K562 (cell line): Measurements from ENCODE around the gene PPP1R13B. TPM values are rescaled to one million over a fixed set of nuclear protein-coding genes. Genes with fewer than 3 reads are reported as not detected.
A peak's percentile ranks its signal among the peaks of the same experiment; 100 is the strongest.

Source experiments
- BRCA1 ChIP-seq, 2 experiments: fragments of 450-650 bp in 1 of 2; sonication (generic) in 1 of 2; formaldehyde crosslinking in 1 of 2; IDR thresholded peaks; 2 replicates each; pipeline versions ENCODE4 v1.5.0 to v1.6.1; 2017 to 2020; ENCODE audit warnings: mild to moderate bottlenecking in 1 of 2, missing genetic modification reagents in 1 of 2
- CEBPB ChIP-seq: fragments of 450-650 bp; IDR thresholded peaks from 2 replicates; pipeline ENCODE4 v1.6.1; 2016; ENCODE audit warnings: missing genetic modification characterization, missing compliant biosample characterization
- CREM ChIP-seq: IDR thresholded peaks from 2 replicates; pipeline ENCODE4 v1.6.1; 2014; ENCODE audit warnings: antibody characterized with exemption, low read depth
- DACH1 ChIP-seq: fragments of 450-650 bp; IDR thresholded peaks from 2 replicates; pipeline ENCODE4 v1.6.1; 2018; ENCODE audit not compliant: partially characterized antibody
- EGR1 ChIP-seq: fragments of 450-650 bp; conservative IDR thresholded peaks from 2 replicates; pipeline ENCODE4 v1.6.1; 2017; ENCODE audit warnings: mild to moderate bottlenecking
- EP400 ChIP-seq: fragments of 450-650 bp; IDR thresholded peaks from 2 replicates; pipeline ENCODE4 v1.6.1; 2017; ENCODE audit warnings: antibody characterized with exemption, mild to moderate bottlenecking, moderate library complexity
- HMG20A ChIP-seq: fragments of 450-650 bp; formaldehyde crosslinking; conservative IDR thresholded peaks from 2 replicates; pipeline ENCODE4 v1.4.0; 2020; ENCODE audit warnings: mild to moderate bottlenecking, mixed read lengths
- MTA1 ChIP-seq: fragments of 450-650 bp; IDR thresholded peaks from 2 replicates; pipeline ENCODE4 v1.6.1; 2017; ENCODE audit warnings: borderline replicate concordance
- MTA3 ChIP-seq: fragments of 450-650 bp; formaldehyde crosslinking; IDR thresholded peaks from 2 replicates; pipeline ENCODE4 v1.6.1; 2017; ENCODE audit warnings: mild to moderate bottlenecking, borderline replicate concordance
- MXI1 ChIP-seq: IDR thresholded peaks from 2 replicates; pipeline ENCODE4 v1.6.1; 2011; ENCODE audit warnings: low read depth, mild to moderate bottlenecking, improper control_type of control experiment, low read length
- MYC ChIP-seq, 2 experiments: fragments of 250-450 bp in 1 of 2; sonication (Bioruptor Pico) in 1 of 2; IDR thresholded peaks; 2 replicates each; pipeline versions ENCODE4 v1.5.1 to v1.6.1; 2012 to 2021; ENCODE audit warnings: low read depth in 2 of 2, borderline replicate concordance in 1 of 2, improper control_type of control experiment in 1 of 2, low read length in 1 of 2, mild to moderate bottlenecking in 1 of 2, moderate library complexity in 1 of 2
- NFATC3 ChIP-seq: fragments of 450-650 bp; IDR thresholded peaks from 2 replicates; pipeline ENCODE4 v1.6.1; 2017; ENCODE audit warnings: mild to moderate bottlenecking
- PBX2 ChIP-seq, 2 experiments: IDR thresholded peaks in 1 of 2; conservative IDR thresholded peaks in 1 of 2; 2 replicates each; pipeline ENCODE4 v1.6.1; 2016; ENCODE audit warnings: low read depth in 2 of 2, mild to moderate bottlenecking in 1 of 2, missing compliant biosample characterization in 1 of 2, missing genetic modification characterization in 1 of 2, moderate library complexity in 1 of 2
- PREB ChIP-seq: sonication (generic); formaldehyde crosslinking; IDR thresholded peaks from 2 replicates; pipeline ENCODE4 v1.8.1; 2023; ENCODE audit warnings: mild to moderate bottlenecking, missing genetic modification reagents
- PRMT5 ChIP-seq: sonication (generic); formaldehyde crosslinking; IDR thresholded peaks from 2 replicates; pipeline ENCODE4 v1.5.0; 2020; ENCODE audit warnings: missing genetic modification reagents
- PURB ChIP-seq: sonication (generic); formaldehyde crosslinking; IDR thresholded peaks from 2 replicates; pipeline ENCODE4 v1.9.0; 2021; ENCODE audit warnings: low read depth, mild to moderate bottlenecking, missing genetic modification reagents
- SMAD4 ChIP-seq: fragments of 250-450 bp; sonication (Bioruptor Pico); conservative IDR thresholded peaks from 2 replicates; pipeline ENCODE4 v1.8.0; 2021; ENCODE audit warnings: inconsistent platforms, mild to moderate bottlenecking, moderate library complexity
- SMARCE1 ChIP-seq: fragments of 450-650 bp; IDR thresholded peaks from 2 replicates; pipeline ENCODE4 v1.7.1; 2016; ENCODE audit warnings: mild to moderate bottlenecking
- VEZF1 ChIP-seq: fragments of 200-800 bp; sonication (Bioruptor generic); IDR thresholded peaks from 2 replicates; pipeline ENCODE4 v1.6.1; 2017; ENCODE audit warnings: missing genetic modification characterization, missing compliant biosample characterization
- ZNF274 ChIP-seq: IDR thresholded peaks from 2 replicates; pipeline ENCODE4 v1.6.1; 2011; ENCODE audit warnings: low read depth, mild to moderate bottlenecking, low read length, moderate library complexity, borderline replicate concordance
- ZNF75A ChIP-seq: fragments of 450-650 bp; formaldehyde crosslinking; IDR thresholded peaks from 2 replicates; pipeline ENCODE4 v1.4.0; 2020; ENCODE audit warnings: mild to moderate bottlenecking
- polyA plus RNA-seq, 8 experiments: library from polyadenylated mRNA; depleted of rRNA in 4 of 8; stranded (reverse) in 5 of 8; unstranded in 3 of 8; fragments of >200 nt; fragmentation: Nextera tagmentation in 2 of 8; fragmentation: Illumina TruSeq in 1 of 8; extraction: Ambion mirVana in 2 of 8; extraction: Trizol in 1 of 8; gene quantifications; 2 replicates each; pipeline versions ENCODE4 v1.2.1 to v1.2.3, GENCODE V29; 2011 to 2014; ENCODE audit warnings: inconsistent platforms in 1 of 8, missing spikeins in 1 of 8
- total RNA-seq, 7 experiments: library from RNA; depleted of rRNA in 6 of 7; stranded (reverse); fragments of >200 nt in 6 of 7; fragmentation: Illumina TruSeq in 2 of 7; extraction: Trizol in 2 of 7; gene quantifications; 2 replicates each; pipeline versions ENCODE4 v1.2.1 to v1.2.3, GENCODE V29; 2011 to 2021; ENCODE audit warnings: low replicate concordance in 1 of 7
- TF ChIP-seq, protein P1 (sequence below): sonication (generic); formaldehyde crosslinking; IDR thresholded peaks from 2 replicates; pipeline ENCODE4 v1.8.0; 2022; ENCODE audit warnings: missing genetic modification reagents, mild to moderate bottlenecking, moderate library complexity, borderline replicate concordance

PPP1R13B gene
- total and polyA plus RNA-seq, 9 of the 15 experiments (the other 6 are each of a cell fraction or from before 2014, with no cell fraction given) = 0.03 to 1.7 (median 0.15) TPM

GRCh38 chr14:103730490-103731035, 116.8 kb downstream of the PPP1R13B start (continued):
- no peak for TF ChIP-seq PBX2 (CRISPR knock-in tag; IDR thresholded peaks at IDR 0.05; ENCODE audit: low read depth)
- peak; percentile 64 for TF ChIP-seq PBX2 (tag; conservative IDR thresholded peaks at IDR 0.05; ENCODE audit: low read depth)
- TF ChIP-seq ZNF274 = no peak
- TF ChIP-seq MXI1 = peak; percentile 71
- no peak for TF ChIP-seq EP400
- TF ChIP-seq SMARCE1 = peak; percentile 40; the same call in 1 of the 2 replicates
- TF ChIP-seq MYC (IDR thresholded peaks at IDR 0.05; ENCODE audit: low read depth, low read length) = peak; percentile 67; the same call in 1 of the 2 replicates
- no peak for TF ChIP-seq MYC (CRISPR knock-in tag; IDR thresholded peaks at IDR 0.05; ENCODE audit: borderline replicate concordance, low read depth)
- TF ChIP-seq CEBPB (tag) = no peak
- no peak for TF ChIP-seq PRMT5 (CRISPR knock-in tag)
- TF ChIP-seq PURB (CRISPR knock-in tag) = no peak
- TF ChIP-seq MTA1 = no peak
- TF ChIP-seq BRCA1 (IDR thresholded peaks at IDR 0.05) = no peak
- no peak for TF ChIP-seq BRCA1 (CRISPR knock-in tag; IDR thresholded peaks at IDR 0.05)
- no peak for TF ChIP-seq DACH1
- TF ChIP-seq, protein P1, sequence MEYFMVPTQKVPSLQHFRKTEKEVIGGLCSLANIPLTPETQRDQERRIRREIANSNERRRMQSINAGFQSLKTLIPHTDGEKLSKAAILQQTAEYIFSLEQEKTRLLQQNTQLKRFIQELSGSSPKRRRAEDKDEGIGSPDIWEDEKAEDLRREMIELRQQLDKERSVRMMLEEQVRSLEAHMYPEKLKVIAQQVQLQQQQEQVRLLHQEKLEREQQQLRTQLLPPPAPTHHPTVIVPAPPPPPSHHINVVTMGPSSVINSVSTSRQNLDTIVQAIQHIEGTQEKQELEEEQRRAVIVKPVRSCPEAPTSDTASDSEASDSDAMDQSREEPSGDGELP (CRISPR knock-in tag) = peak; percentile 47; the same call in 1 of the 2 replicates
- no peak for TF ChIP-seq PREB (CRISPR knock-in tag)
- peak; percentile 48; the same call in 1 of the 2 replicates for TF ChIP-seq VEZF1 (CRISPR knock-in tag)
- TF ChIP-seq HMG20A (CRISPR knock-in tag) = no peak
- no peak for TF ChIP-seq NFATC3
- no peak for TF ChIP-seq ZNF75A (CRISPR knock-in tag)
- peak; percentile 73 for TF ChIP-seq EGR1
- TF ChIP-seq CREM = 0 out of 2 replicates have a peak, but pooled peaks have one; percentile 16
- TF ChIP-seq MTA3 = 0 out of 2 replicates have a peak, but pooled peaks have one; percentile 40
- TF ChIP-seq SMAD4 = 0 out of 2 replicates have a peak, but pooled peaks have one; percentile 36
